Sigmoid colon (tissue), 4 donors: ENCODE measurements around the gene DROSHA.

Experiments
- CTCF ChIP-seq, 4 experiments: fragments of 450-650 bp in 3 of 4; fragments of 200-600 bp in 1 of 4; IDR thresholded peaks; one replicate each; pipeline ENCODE4 v1.5.1; 2016 to 2019; ENCODE audit warnings: antibody characterized with exemption in 4 of 4, mild to moderate bottlenecking in 3 of 4, moderate library complexity in 2 of 4
- POLR2A ChIP-seq, 2 donors: fragments of 450-650 bp; IDR thresholded peaks; one replicate each; pipeline ENCODE4 v1.6.1; 2016; ENCODE audit warnings: antibody characterized with exemption in 2 of 2, mild to moderate bottlenecking in 2 of 2, moderate library complexity in 2 of 2
- POLR2AphosphoS5 ChIP-seq, 4 donors: sonication (generic); formaldehyde crosslinking; IDR thresholded peaks; one replicate each; pipeline ENCODE4 v1.6.1; 2017; ENCODE audit warnings: antibody characterized with exemption in 4 of 4

GRCh38 chr5:31559942-31560341 is 28.0 kb upstream of the DROSHA start:
- no peak for TF ChIP-seq CTCF (IDR thresholded peaks at IDR 0.05)
- TF ChIP-seq POLR2A (IDR thresholded peaks at IDR 0.05), result no peak
- no peak for TF ChIP-seq POLR2AphosphoS5 (IDR thresholded peaks at IDR 0.05)
